ENCODE results near the gene FIGLA. TPM values are rescaled to one million over a fixed set of nuclear protein-coding genes. Genes with fewer than 3 reads are reported as not detected.

Gene FIGLA
- total and polyA plus RNA-seq, 10 donors = 0.14 to 0.39 TPM; not detected in 8

GRCh38 chr2:70816726-70817125, 26.3 kb upstream of the FIGLA start:
- 70 to 93% (median 81%) methylated on average over 5 of the region's 5 CpGs for WGBS, 5 donors
- Histone ChIP-seq H3K4me3 (no peak overlapping the region), H3K36me3 (no peaks in the 10 kb centered on the region), H3K4me1 (no peaks in the 10 kb centered on the region), H3K9me3 (no peaks in the 10 kb centered on the region), H3K27ac (no peak overlapping the region), H3K27me3 (replicated peaks in 1 of 7) (peaks cover 0 to 8% (median 0%) of the 10 kb centered on the region in 7 donors)
- DNase-seq = no peak
- TF ChIP-seq, protein P1, sequence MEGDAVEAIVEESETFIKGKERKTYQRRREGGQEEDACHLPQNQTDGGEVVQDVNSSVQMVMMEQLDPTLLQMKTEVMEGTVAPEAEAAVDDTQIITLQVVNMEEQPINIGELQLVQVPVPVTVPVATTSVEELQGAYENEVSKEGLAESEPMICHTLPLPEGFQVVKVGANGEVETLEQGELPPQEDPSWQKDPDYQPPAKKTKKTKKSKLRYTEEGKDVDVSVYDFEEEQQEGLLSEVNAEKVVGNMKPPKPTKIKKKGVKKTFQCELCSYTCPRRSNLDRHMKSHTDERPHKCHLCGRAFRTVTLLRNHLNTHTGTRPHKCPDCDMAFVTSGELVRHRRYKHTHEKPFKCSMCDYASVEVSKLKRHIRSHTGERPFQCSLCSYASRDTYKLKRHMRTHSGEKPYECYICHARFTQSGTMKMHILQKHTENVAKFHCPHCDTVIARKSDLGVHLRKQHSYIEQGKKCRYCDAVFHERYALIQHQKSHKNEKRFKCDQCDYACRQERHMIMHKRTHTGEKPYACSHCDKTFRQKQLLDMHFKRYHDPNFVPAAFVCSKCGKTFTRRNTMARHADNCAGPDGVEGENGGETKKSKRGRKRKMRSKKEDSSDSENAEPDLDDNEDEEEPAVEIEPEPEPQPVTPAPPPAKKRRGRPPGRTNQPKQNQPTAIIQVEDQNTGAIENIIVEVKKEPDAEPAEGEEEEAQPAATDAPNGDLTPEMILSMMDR (IDR thresholded peaks at IDR 0.05 in 8 of 11, conservative IDR thresholded peaks at IDR 0.05 in 3 of 11) = no peak
- TF ChIP-seq POLR2A (IDR thresholded peaks at IDR 0.05) = no peak
- no peak for TF ChIP-seq POLR2AphosphoS5 (IDR thresholded peaks at IDR 0.05)
- intact Hi-C loops (cut with DNase I; ENCODE audit: low total_unique reads) = no loop called here

GRCh38 chr2:70808983-70809958, 18.8 kb upstream of the FIGLA start:
- no peaks in the 10 kb centered on the region for H3K36me3 ChIP-seq
- peaks cover 0 to 8% (median 2%) of the 10 kb centered on the region in 8 donors for H3K9me3 ChIP-seq
- H3K4me3 ChIP-seq = no peak overlapping the region
- no peaks in the 10 kb centered on the region for H3K4me1 ChIP-seq
- intact Hi-C loops (cut with DNase I; ENCODE audit: low total_unique reads) = no loop called here
- no peak overlapping the region for H3K27ac ChIP-seq
- 85 to 94% (median 90%) methylated on average over 12 of the region's 12 CpGs for WGBS, 5 donors
- no peak for DNase-seq
- TF ChIP-seq, protein P1 (IDR thresholded peaks at IDR 0.05 in 8 of 11, conservative IDR thresholded peaks at IDR 0.05 in 3 of 11) = no peak
- TF ChIP-seq POLR2A (IDR thresholded peaks at IDR 0.05) (no peak), POLR2AphosphoS5 (IDR thresholded peaks at IDR 0.05) (no peak)
- H3K27me3 ChIP-seq (replicated peaks in 1 of 7) = peaks cover 0 to 5% (median 0%) of the 10 kb centered on the region in 7 donors

DNA sequence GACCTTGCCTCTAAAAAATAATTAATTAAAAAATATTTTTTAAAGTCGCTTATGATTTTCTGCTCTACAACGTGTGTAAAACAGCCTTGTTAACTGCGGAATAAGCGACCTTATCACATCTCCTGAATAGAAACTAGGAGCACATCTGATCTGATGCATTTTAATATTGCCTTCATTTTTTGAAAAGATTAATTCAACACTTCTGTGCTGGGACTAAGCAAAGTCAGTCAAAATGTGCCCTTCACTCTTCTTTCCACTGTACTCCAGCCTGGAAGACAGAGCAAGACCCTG, 17.3 kb upstream of the FIGLA start:
- intact Hi-C loops (cut with DNase I; ENCODE audit: low total_unique reads) = no loop called here
- H3K27me3 ChIP-seq (replicated peaks in 1 of 7) = peaks cover 0 to 5% (median 0%) of the 10 kb centered on the region in 7 donors
- no peak overlapping the region for H3K4me3 ChIP-seq
- peaks cover 0 to 8% (median 2%) of the 10 kb centered on the region in 8 donors for H3K9me3 ChIP-seq
- H3K36me3 ChIP-seq = no peaks in the 10 kb centered on the region
- H3K27ac ChIP-seq = no peak overlapping the region
- TF ChIP-seq, protein P1 (IDR thresholded peaks at IDR 0.05 in 8 of 11, conservative IDR thresholded peaks at IDR 0.05 in 3 of 11) = no peak
- WGBS, 5 donors = 94 to 98% (median 95%) methylated on average over 4 of the region's 4 CpGs
- no peak for DNase-seq
- H3K4me1 ChIP-seq = no peaks in the 10 kb centered on the region

GRCh38 chr2:70807102-70807827, 16.8 kb upstream of the FIGLA start:
- WGBS, 5 donors = 86 to 95% (median 92%) methylated on average over 6 of the region's 6 CpGs
- peaks cover 0 to 5% (median 0%) of the 10 kb centered on the region in 7 donors for H3K27me3 ChIP-seq (replicated peaks in 1 of 7)
- intact Hi-C loops (cut with DNase I; ENCODE audit: low total_unique reads) = no loop called here
- H3K4me3 ChIP-seq = no peak overlapping the region
- no peak for DNase-seq
- H3K4me1 ChIP-seq = no peaks in the 10 kb centered on the region
- no peak overlapping the region for H3K27ac ChIP-seq
- H3K36me3 ChIP-seq = no peaks in the 10 kb centered on the region
- TF ChIP-seq POLR2AphosphoS5 (IDR thresholded peaks at IDR 0.05) = no peak
- TF ChIP-seq POLR2A (IDR thresholded peaks at IDR 0.05) = no peak
- TF ChIP-seq, protein P1 (IDR thresholded peaks at IDR 0.05 in 8 of 11, conservative IDR thresholded peaks at IDR 0.05 in 3 of 11) = no peak
- peaks cover 0 to 8% (median 2%) of the 10 kb centered on the region in 8 donors for H3K9me3 ChIP-seq
